HepG2 (cell line): ENCODE data around the gene SYCP2L. TPM values are rescaled to one million over a fixed set of nuclear protein-coding genes. Genes with fewer than 3 reads are reported as not detected.

ENCODE experiments used
- ATAC-seq: fragments of 200-7000 bp; cut with Tn5 transposase; 3 replicates; pipeline ENCODE4 v1.9.1; 2020; ENCODE audit warnings: mild to moderate bottlenecking, moderate library complexity
- BruUV-seq: library from RNA; stranded (reverse); fragments of 400-500 nt; replicated peaks from 2 replicates; lab custom pipeline; 2021; lab: Mats Ljungman, UMichigan
- CTCF ChIA-PET: fragments of 300-600 bp; formaldehyde crosslinking; extraction: SDS; loops from one replicate; lab custom pipeline; 2021; ENCODE audit warnings: low total read pairs, inconsistent platforms, low intra/inter-chr PET ratio; lab: Yijun Ruan, JAX
- POLR2A ChIA-PET: fragments of 350-600 bp; sonication (Branson Sonifier 250); formaldehyde crosslinking; loops from one replicate; lab custom pipeline; 2020; ENCODE audit warnings: antibody characterized with exemption, inconsistent platforms; lab: Yijun Ruan, JAX
- DNase-seq: peaks from one replicate; pipeline ENCODE4 v3.0.0-alpha.2; 2015; ENCODE audit warnings: low spot score
- FAIRE-seq: peaks from 3 replicates; lab custom pipeline; 2011; peaks lifted over from hg19 to GRCh38; lab: Jason Lieb, UNC
- H2AFZ ChIP-seq: one replicate; pipeline ENCODE4 v1.6.1; 2011; ENCODE audit warnings: low read length, inconsistent platforms
- H3K27ac ChIP-seq: fragments of 300-600 bp; 3 replicates; pipeline ENCODE4 v1.8.0; 2011; ENCODE audit warnings: mixed run types, mild to moderate bottlenecking, mixed read lengths, low read length, inconsistent platforms; ENCODE audit not compliant: insufficient read depth; ENCODE audit errors: extremely low read length
- H3K27me3 ChIP-seq, 2 experiments: fragments of 200-600 bp in 1 of 2; 2 replicates in 1 of 2; 3 replicates in 1 of 2; pipeline versions ENCODE4 v1.6.0 to v1.8.0; 2011; ENCODE audit warnings: low read length in 2 of 2, mild to moderate bottlenecking in 2 of 2, moderate library complexity in 2 of 2, inconsistent platforms in 1 of 2; ENCODE audit not compliant: insufficient read depth in 2 of 2, control insufficient read depth in 1 of 2
- H3K36me3 ChIP-seq, 2 experiments: fragments of 200-600 bp in 1 of 2; replicated peaks in 1 of 2; 2 replicates in 1 of 2; 3 replicates in 1 of 2; pipeline versions ENCODE4 v1.5.1 to v1.8.0; 2011; ENCODE audit warnings: low read length in 2 of 2, inconsistent platforms in 1 of 2; ENCODE audit not compliant: insufficient read depth in 2 of 2, control insufficient read depth in 1 of 2
- H3K4me1 ChIP-seq: 2 replicates; pipeline ENCODE4 v1.5.1; 2012; ENCODE audit warnings: low read length, inconsistent platforms; ENCODE audit not compliant: insufficient read depth
- H3K4me2 ChIP-seq: 2 replicates; pipeline ENCODE4 v1.6.0; 2011; ENCODE audit warnings: low read depth, low read length, inconsistent platforms
- H3K4me3 ChIP-seq, 3 experiments: fragments of 200-600 bp in 1 of 3; sonication (generic), shearing (Covaris generic) in 1 of 3; replicated peaks in 1 of 3; 2 replicates each; pipeline ENCODE4 v1.5.1; 2011 to 2016; ENCODE audit warnings: low read length in 3 of 3, inconsistent platforms in 2 of 3, low read depth in 2 of 3, mild to moderate bottlenecking in 2 of 3, control low read depth in 1 of 3, mixed read lengths in 1 of 3; ENCODE audit not compliant: insufficient read depth in 1 of 3
- H3K79me2 ChIP-seq: one replicate; pipeline ENCODE4 v1.6.1; 2011; ENCODE audit warnings: low read length, inconsistent platforms; ENCODE audit not compliant: insufficient read depth
- H3K9ac ChIP-seq: 2 replicates; pipeline ENCODE4 v1.6.0; 2011; ENCODE audit warnings: mild to moderate bottlenecking, low read depth, low read length, inconsistent platforms; ENCODE audit not compliant: insufficient read depth
- H3K9me3 ChIP-seq: 2 replicates; pipeline ENCODE4 v1.5.1; 2012; ENCODE audit warnings: mild to moderate bottlenecking, low read length
- H4K20me1 ChIP-seq: 2 replicates; pipeline ENCODE4 v1.6.0; 2011; ENCODE audit warnings: inconsistent platforms, mild to moderate bottlenecking, low read length, moderate library complexity; ENCODE audit not compliant: insufficient read depth
- CENPT ChIP-seq: sonication (generic); formaldehyde crosslinking; IDR thresholded peaks from 2 replicates; pipeline ENCODE4 v1.8.0; 2022; ENCODE audit warnings: low read depth, mild to moderate bottlenecking, moderate library complexity, missing genetic modification reagents
- EZH2 ChIP-seq: conservative IDR thresholded peaks from 2 replicates; pipeline ENCODE4 v1.6.1; 2012; ENCODE audit warnings: mild to moderate bottlenecking, low read depth, low read length, moderate library complexity
- FOXA1 ChIP-seq, 2 experiments: fragments of 450-650 bp in 1 of 2; sonication (generic) in 1 of 2; formaldehyde crosslinking in 1 of 2; IDR thresholded peaks; 2 replicates each; pipeline versions ENCODE4 v1.4.0 to v1.6.1; 2016 to 2020; ENCODE audit warnings: missing genetic modification reagents in 1 of 2
- FOXA3 ChIP-seq: IDR thresholded peaks from 2 replicates; pipeline ENCODE4 v1.6.1; 2016; ENCODE audit warnings: missing genetic modification reagents, missing compliant biosample characterization
- HES4 ChIP-seq: sonication (generic); formaldehyde crosslinking; IDR thresholded peaks from 2 replicates; pipeline ENCODE4 v1.9.0; 2021; ENCODE audit warnings: mild to moderate bottlenecking, missing genetic modification reagents, borderline replicate concordance
- PHB2 ChIP-seq: fragments of 450-650 bp; IDR thresholded peaks from 2 replicates; pipeline ENCODE4 v1.6.1; 2018; ENCODE audit not compliant: partially characterized antibody
- RAD21 ChIP-seq: fragments of 450-650 bp; formaldehyde crosslinking; IDR thresholded peaks from 2 replicates; pipeline ENCODE4 v1.5.0; 2020; ENCODE audit warnings: mild to moderate bottlenecking
- SALL1 ChIP-seq: sonication (generic); formaldehyde crosslinking; IDR thresholded peaks from 2 replicates; pipeline ENCODE4 v1.8.0; 2022; ENCODE audit warnings: mild to moderate bottlenecking, missing genetic modification reagents
- TBP ChIP-seq: sonication (generic); formaldehyde crosslinking; IDR thresholded peaks from 2 replicates; pipeline ENCODE4 v1.5.0; 2020; ENCODE audit warnings: missing genetic modification reagents
- TFAP4 ChIP-seq: sonication (generic); IDR thresholded peaks from 2 replicates; pipeline ENCODE4 v1.6.1; 2016; ENCODE audit warnings: low read depth, borderline replicate concordance
- THAP11 ChIP-seq: IDR thresholded peaks from 2 replicates; pipeline ENCODE4 v1.6.1; 2016; ENCODE audit warnings: missing biosample characterization, missing genetic modification reagents
- ZBTB1 ChIP-seq: sonication (generic); formaldehyde crosslinking; IDR thresholded peaks from 2 replicates; pipeline ENCODE4 v1.4.0; 2020; ENCODE audit warnings: missing genetic modification reagents, borderline replicate concordance
- ZNF569 ChIP-seq: sonication (generic); formaldehyde crosslinking; IDR thresholded peaks from 2 replicates; pipeline ENCODE4 v1.5.0; 2020; ENCODE audit warnings: mild to moderate bottlenecking, missing genetic modification reagents, moderate library complexity, borderline replicate concordance
- ZNF652 ChIP-seq: IDR thresholded peaks from 2 replicates; pipeline ENCODE4 v1.6.1; 2016; ENCODE audit warnings: low read depth, borderline replicate concordance
- WGBS: methylation state at CpG from one replicate; pipeline ENCODE4 v1.1.6; 2017; ENCODE audit warnings: low lambda C conversion rate; 5-methylcytosine and 5-hydroxymethylcytosine counted together
- in situ Hi-C: cut with HindIII; loops from 2 replicates; pipeline ENCODE4 v1.10.0; 2017; ENCODE audit warnings: low pct_unique_long_range_greater_than_20kb; ENCODE audit not compliant: extremely low pct_ligation_motif_present
- intact Hi-C: fragments of 100-400 bp; cut with micrococcal nuclease; formaldehyde crosslinking; loops from one replicate; pipeline ENCODE4 v1.10.0; 2022; ENCODE audit not compliant: unreplicated experiment
- polyA plus RNA-seq, 8 experiments: library from polyadenylated mRNA; depleted of rRNA in 3 of 8; stranded (reverse) in 7 of 8; unstranded in 1 of 8; fragments of >200 nt; fragmentation: Illumina TruSeq in 4 of 8; extraction: Trizol in 4 of 8; gene quantifications; 2 replicates each; pipeline versions ENCODE4 v1.2.1 to v1.2.3, GENCODE V29; 2011 to 2016; ENCODE audit warnings: low read depth in 4 of 8, missing spikeins in 1 of 8, mixed read lengths in 1 of 8; ENCODE audit not compliant: insufficient read depth in 1 of 8
- total RNA-seq, 5 experiments: library from RNA; depleted of rRNA; stranded (reverse); fragments of >200 nt; fragmentation: Illumina TruSeq; extraction: Trizol; gene quantifications; 2 replicates each; pipeline ENCODE4 v1.2.3, GENCODE V29; 2016; ENCODE audit warnings: low read depth in 1 of 5
- TF ChIP-seq, protein P1 (sequence below): sonication (generic); formaldehyde crosslinking; IDR thresholded peaks from 2 replicates; pipeline ENCODE4 v1.5.0; 2020; ENCODE audit warnings: mild to moderate bottlenecking, missing genetic modification reagents
- TF ChIP-seq, protein P2 (sequence below): IDR thresholded peaks from 2 replicates; pipeline ENCODE4 v1.6.1; 2018; ENCODE audit warnings: missing genetic modification reagents, mild to moderate bottlenecking, missing compliant biosample characterization
- TF ChIP-seq, protein P3 (sequence below): IDR thresholded peaks from 2 replicates; pipeline ENCODE4 v1.6.1; 2016; ENCODE audit warnings: control low read depth

SYCP2L gene
- total and polyA plus RNA-seq, 2 of the 13 experiments (the other 11 are each of a cell fraction or from before 2014, with no cell fraction given), result 0.22 to 0.54 TPM

GRCh38 chr6:11006061-11006460 is 119.2 kb downstream of the SYCP2L start (continued):
- TF ChIP-seq FOXA1 (IDR thresholded peaks at IDR 0.05) (no peak), FOXA1 (CRISPR knock-in tag; IDR thresholded peaks at IDR 0.05) (peak; percentile 67), TFAP4 (peak; percentile 58; the same call in 1 of the 2 replicates), FOXA3 (peak; percentile 58), SALL1 (no peak)
- TF ChIP-seq, protein P1, sequence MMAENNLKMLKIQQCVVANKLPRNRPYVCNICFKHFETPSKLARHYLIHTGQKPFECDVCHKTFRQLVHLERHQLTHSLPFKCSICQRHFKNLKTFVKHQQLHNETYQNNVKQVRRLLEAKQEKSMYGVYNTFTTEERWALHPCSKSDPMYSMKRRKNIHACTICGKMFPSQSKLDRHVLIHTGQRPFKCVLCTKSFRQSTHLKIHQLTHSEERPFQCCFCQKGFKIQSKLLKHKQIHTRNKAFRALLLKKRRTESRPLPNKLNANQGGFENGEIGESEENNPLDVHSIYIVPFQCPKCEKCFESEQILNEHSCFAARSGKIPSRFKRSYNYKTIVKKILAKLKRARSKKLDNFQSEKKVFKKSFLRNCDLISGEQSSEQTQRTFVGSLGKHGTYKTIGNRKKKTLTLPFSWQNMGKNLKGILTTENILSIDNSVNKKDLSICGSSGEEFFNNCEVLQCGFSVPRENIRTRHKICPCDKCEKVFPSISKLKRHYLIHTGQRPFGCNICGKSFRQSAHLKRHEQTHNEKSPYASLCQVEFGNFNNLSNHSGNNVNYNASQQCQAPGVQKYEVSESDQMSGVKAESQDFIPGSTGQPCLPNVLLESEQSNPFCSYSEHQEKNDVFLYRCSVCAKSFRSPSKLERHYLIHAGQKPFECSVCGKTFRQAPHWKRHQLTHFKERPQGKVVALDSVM (CRISPR knock-in tag), result 0 out of 2 replicates have a peak, but pooled peaks have one; percentile 15
- TF ChIP-seq, all 625 proteins: peak for 9

GRCh38 chr6:11007715-11008608 is 121.1 kb downstream of the SYCP2L start:
- in situ Hi-C loops (no loop called here), intact Hi-C loops (no loop called here)
- Histone ChIP-seq H3K79me2 (peaks cover 7% of the 10 kb centered on the region), H4K20me1 (no peaks in the 10 kb centered on the region), H3K4me1 (peaks cover 89% of the 10 kb centered on the region), H3K36me3 (peaks cover 0 to 6% of the 10 kb centered on the region in 2 experiments; a peak in 3 of 5 replicates), H3K4me3 (peak overlapping the region in 1 of 3 experiments; percentile 37; a peak in 2 of 6 replicates), H3K9ac (peak overlapping the region; percentile 22), H3K27me3 (no peaks in the 10 kb centered on the region), H3K27ac (peak overlapping the region; percentile 67), H2AFZ (no peak overlapping the region), H3K9me3 (no peaks in the 10 kb centered on the region), H3K4me2 (peak overlapping the region; percentile 64)
- FAIRE-seq (peak; percentile 36), ATAC-seq (peak; percentile 49), DNase-seq (peak; percentile 71)
- ChIA-PET CTCF (interaction anchor here (2.1 kb wide), 1 partner anchor 36 kb away, joined by 7 read pairs; the partner anchor contains the start of gene ELOVL2), POLR2A (interaction anchor here (0.7 to 2.6 kb wide), 13 partner anchors 9 to 86 kb away, joined by 3 to 20 read pairs (median 4); partner anchors contain the start of genes ELOVL2 and SMIM13)
- WGBS, result 14% methylated on average over 10 of the region's 10 CpGs
- BruUV-seq, result no TSS peak
- TF ChIP-seq RAD21 (CRISPR knock-in tag) (no peak), HES4 (CRISPR knock-in tag) (no peak), CENPT (CRISPR knock-in tag) (no peak), TBP (no peak), EZH2 (no peak), ZNF569 (CRISPR knock-in tag) (no peak), ZBTB1 (CRISPR knock-in tag) (no peak), PHB2 (no peak), THAP11 (no peak), ZNF652 (peak; percentile 65; the same call in 1 of the 2 replicates)
- TF ChIP-seq, protein P2, sequence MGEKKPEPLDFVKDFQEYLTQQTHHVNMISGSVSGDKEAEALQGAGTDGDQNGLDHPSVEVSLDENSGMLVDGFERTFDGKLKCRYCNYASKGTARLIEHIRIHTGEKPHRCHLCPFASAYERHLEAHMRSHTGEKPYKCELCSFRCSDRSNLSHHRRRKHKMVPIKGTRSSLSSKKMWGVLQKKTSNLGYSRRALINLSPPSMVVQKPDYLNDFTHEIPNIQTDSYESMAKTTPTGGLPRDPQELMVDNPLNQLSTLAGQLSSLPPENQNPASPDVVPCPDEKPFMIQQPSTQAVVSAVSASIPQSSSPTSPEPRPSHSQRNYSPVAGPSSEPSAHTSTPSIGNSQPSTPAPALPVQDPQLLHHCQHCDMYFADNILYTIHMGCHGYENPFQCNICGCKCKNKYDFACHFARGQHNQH (CRISPR knock-in tag), result 0 out of 2 replicates have a peak, but pooled peaks have one; percentile 30
- TF ChIP-seq, protein P3, sequence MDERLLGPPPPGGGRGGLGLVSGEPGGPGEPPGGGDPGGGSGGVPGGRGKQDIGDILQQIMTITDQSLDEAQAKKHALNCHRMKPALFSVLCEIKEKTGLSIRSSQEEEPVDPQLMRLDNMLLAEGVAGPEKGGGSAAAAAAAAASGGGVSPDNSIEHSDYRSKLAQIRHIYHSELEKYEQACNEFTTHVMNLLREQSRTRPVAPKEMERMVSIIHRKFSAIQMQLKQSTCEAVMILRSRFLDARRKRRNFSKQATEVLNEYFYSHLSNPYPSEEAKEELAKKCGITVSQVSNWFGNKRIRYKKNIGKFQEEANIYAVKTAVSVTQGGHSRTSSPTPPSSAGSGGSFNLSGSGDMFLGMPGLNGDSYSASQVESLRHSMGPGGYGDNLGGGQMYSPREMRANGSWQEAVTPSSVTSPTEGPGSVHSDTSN (CRISPR knock-in tag), result peak; percentile 49; the same call in 1 of the 2 replicates
